Bone marrow (tissue), 2 donors: ENCODE measurements around the gene BID.
"Not testable (repeated sequence)": the region's sequence is repeated elsewhere in the genome, so short reads cannot be mapped to it uniquely, and the experiment has no call there.

Source experiments
- DNase-seq, 2 donors: peaks; one replicate each; lab custom pipeline; 2025; lab: John Stamatoyannopoulos, UW

The BID gene

GRCh38 chr22:17769716-17770082 lies 4.6 kb downstream of the BID start:
- no peak for DNase-seq

GRCh38 chr22:17769013-17769715 lies 5.1 kb downstream of the BID start:
- DNase-seq: no peak

GRCh38 chr22:17767233-17768065 lies 6.8 kb downstream of the BID start:
- no peak for DNase-seq

- not testable (repeated sequence) for DNase-seq
Observed at GRCh38 chr22:17764852-17765251, 9.4 kb downstream of the BID start.

- DNase-seq: no peak
Observed at GRCh38 chr22:17764036-17764435, 10.2 kb downstream of the BID start.

- peak in 1 of 2 donors; percentile 13 for DNase-seq
Observed at GRCh38 chr22:17763442-17763841, 10.8 kb downstream of the BID start.

- DNase-seq: no peak
Observed at GRCh38 chr22:17761138-17761488, 13.2 kb downstream of the BID start.

GRCh38 chr22:17754233-17754925 lies 19.9 kb downstream of the BID start:
- DNase-seq: peak in 1 of 2 donors; percentile 4

- DNase-seq: no peak
Observed at GRCh38 chr22:17753401-17753989, 20.8 kb downstream of the BID start.

- no peak for DNase-seq
Observed at GRCh38 chr22:17751596-17751995, 22.7 kb downstream of the BID start.

- no peak for DNase-seq
Observed at GRCh38 chr22:17749605-17750395, 24.5 kb downstream of the BID start.

- DNase-seq: no peak
Observed at GRCh38 chr22:17748555-17749353, 25.5 kb downstream of the BID start.

GRCh38 chr22:17746916-17747315 lies 27.4 kb downstream of the BID start:
- no peak for DNase-seq

- DNase-seq: no peak
Observed at GRCh38 chr22:17744430-17744829, 29.8 kb downstream of the BID start.

GRCh38 chr22:17743661-17744411 lies 30.4 kb downstream of the BID start:
- no peak for DNase-seq

- peak in 1 of 2 donors; percentile 20 for DNase-seq
Observed at GRCh38 chr22:17742527-17742902, 31.8 kb downstream of the BID start.

- DNase-seq: no peak
Observed at GRCh38 chr22:17741866-17742526, 32.3 kb downstream of the BID start.

- no peak for DNase-seq
Observed at GRCh38 chr22:17739196-17739975, 34.9 kb downstream of the BID start.
